GM21381 (cell line): ENCODE data around the gene SORD.

Experiments used
- ATAC-seq: cut with Tn5 transposase; IDR thresholded peaks from one replicate; pipeline ENCODE4 v1.9.1; 2021; ENCODE audit warnings: mild to moderate bottlenecking, moderate library complexity; ENCODE audit not compliant: unreplicated experiment

The SORD gene

DNA sequence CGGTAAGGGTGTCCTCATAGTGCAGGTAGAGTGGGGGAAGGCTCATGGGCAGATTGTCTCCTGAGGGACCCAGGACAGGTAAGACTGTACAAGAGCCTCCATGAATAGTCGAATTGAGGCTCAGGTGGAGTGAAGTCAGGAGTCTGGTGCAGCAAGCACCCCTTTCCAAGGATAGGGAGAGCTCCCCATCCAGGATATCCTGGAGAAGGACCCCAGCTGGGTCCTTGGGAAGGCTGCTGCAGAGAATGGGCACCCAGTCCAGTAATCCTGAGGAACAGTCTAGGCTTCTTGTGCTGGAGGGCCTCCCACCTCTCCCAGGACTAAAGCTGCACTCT is 91.7 kb downstream of the SORD start:
- no peak for ATAC-seq

DNA sequence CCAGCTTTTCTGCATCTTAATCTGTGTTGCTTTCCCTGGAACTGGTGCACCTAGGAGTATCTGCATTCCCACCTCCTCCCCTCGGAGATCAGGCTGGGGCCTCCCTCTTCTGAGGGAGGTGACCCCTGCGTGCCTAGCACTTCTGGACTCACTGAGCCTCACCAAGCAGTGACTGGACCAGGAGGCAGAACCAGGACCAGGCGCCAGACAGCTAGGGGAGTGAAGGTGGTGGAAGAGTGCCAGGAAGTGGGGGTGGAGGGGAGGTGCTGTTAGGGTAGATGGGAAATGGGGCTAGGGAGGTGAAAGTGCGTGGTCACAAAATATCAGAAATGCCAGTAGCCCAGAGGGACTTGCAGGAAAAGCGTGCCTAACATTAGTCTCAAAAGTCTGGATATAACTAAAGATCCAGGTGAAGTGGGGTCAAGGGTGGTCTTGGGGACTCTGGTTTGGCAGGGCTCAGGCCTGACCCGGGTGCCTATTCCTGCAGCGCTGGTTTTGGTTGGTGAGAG is 92.4 kb downstream of the SORD start:
- ATAC-seq: no peak

DNA sequence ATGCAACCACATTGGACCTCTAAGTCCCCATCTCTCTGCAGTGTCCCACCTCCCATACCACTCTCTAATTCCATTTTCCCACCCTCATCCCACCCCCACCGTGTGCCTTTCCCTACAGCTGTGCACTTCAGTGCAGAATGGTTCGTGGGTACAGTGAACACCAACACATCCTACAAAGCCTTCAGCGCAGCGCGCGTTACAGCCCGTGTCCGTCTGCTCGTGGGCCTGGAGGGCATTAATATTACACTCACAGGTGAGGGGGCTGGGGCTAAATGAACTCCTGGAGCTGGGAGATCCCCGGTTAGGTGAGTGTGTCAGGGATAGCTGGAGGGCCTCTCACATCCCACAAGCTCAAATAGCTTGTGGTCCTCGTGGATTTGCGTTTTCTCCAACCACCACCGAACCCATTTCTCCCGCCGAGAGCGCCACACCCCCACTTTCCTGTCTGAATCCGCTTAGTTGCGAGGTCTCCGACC is 93.0 kb downstream of the SORD start:
- no peak for ATAC-seq

DNA sequence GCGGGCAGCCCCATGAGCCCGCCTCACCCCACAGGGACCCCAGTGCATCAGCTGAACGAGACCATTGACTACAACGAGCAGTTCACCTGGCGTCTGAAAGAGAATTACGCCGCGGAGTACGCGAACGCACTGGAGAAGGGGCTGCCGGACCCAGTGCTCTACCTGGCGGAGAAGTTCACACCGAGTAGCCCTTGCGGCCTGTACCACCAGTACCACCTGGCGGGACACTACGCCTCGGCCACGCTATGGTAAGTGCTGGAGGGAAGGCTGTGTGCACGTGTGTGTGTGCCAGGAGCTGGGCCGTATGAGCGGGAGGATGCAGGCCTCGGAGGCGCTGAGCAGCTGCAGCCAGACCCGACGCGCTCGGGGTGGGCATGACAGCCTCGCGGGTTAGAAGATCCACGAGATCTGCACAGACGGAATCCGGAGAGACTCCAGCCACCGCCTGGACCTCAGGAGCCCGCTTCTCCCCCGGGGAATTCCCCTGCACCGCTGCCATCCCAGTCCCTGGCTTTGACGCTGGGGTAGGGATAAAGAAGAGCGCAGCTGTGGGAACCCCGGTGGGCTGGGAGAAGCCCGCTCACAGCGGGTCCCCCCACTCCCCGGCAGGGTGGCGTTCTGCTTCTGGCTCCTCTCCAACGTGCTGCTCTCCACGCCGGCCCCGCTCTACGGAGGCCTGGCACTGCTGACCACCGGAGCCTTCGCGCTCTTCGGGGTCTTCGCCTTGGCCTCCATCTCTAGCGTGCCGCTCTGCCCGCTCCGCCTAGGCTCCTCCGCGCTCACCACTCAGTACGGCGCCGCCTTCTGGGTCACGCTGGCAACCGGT is 93.7 kb downstream of the SORD start:
- no peak for ATAC-seq

DNA sequence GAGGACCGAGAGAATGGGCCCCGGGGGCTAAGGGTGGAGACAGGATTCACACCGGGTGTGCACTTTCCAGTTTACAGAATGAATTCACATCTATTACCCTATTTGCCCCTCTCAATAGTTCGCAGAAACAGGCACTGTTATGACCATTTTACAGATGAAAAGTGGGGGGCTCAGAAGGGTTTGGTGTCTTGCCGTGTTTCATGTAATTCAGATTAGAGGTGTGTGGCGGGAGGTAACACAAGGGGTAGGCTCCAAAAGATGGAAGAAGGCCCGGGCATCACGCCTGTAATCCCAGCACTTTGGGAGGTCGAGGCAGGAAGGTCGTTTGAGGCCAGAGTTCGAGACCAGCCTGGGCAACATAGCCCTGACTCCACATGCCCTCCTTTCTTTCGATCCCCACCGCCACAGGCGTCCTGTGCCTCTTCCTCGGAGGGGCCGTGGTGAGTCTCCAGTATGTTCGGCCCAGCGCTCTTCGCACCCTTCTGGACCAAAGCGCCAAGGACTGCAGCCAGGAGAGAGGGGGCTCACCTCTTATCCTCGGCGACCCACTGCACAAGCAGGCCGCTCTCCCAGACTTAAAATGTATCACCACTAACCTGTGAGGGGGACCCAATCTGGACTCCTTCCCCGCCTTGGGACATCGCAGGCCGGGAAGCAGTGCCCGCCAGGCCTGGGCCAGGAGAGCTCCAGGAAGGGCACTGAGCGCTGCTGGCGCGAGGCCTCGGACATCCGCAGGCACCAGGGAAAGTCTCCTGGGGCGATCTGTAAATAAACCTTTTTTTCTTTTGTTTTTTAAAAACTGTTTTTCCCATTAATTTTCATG is 94.5 kb downstream of the SORD start:
- no peak for ATAC-seq

DNA sequence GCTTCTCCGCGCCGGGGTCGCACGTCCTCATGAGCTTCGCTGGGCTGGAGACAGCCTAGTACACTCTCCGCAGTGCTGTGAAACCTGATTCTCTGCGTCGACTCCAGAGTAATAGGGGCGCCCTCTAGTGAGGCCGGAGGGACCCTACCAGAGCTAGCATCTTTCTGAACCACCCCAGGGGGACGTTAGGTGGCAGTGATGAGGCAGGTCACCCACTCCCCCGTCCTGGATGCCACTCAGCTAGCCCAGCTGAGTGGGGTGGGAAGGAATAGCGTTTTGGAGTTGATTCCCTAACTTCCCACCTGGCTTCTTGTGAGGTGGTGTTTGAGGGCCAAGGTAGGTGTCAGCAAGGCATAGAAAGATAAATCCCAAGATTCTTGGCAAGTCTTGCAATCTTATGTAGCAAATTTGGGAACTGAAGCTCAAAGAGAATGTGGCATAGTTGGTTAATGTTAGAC is 95.2 kb downstream of the SORD start:
- peak; percentile 88 for ATAC-seq

DNA sequence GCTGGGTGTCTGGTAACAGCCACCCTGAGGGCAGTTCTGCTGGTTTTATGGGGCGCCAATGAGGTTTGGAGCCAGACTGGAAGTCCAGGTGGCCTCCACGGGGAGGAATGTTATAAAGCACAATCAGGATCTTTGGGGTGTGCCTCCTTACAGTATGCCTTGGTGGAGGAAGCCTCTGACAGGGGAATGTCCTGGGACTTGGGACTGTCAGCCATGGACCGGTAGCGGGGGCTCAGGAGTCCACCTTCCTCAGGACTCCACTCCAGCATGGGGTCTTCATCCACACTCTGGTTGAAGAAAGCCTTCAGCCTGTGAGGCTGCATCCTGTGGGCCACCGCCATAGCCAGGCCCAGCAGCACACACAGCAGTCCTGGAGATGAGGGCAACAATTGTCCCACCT is 96.0 kb downstream of the SORD start:
- ATAC-seq: no peak

DNA sequence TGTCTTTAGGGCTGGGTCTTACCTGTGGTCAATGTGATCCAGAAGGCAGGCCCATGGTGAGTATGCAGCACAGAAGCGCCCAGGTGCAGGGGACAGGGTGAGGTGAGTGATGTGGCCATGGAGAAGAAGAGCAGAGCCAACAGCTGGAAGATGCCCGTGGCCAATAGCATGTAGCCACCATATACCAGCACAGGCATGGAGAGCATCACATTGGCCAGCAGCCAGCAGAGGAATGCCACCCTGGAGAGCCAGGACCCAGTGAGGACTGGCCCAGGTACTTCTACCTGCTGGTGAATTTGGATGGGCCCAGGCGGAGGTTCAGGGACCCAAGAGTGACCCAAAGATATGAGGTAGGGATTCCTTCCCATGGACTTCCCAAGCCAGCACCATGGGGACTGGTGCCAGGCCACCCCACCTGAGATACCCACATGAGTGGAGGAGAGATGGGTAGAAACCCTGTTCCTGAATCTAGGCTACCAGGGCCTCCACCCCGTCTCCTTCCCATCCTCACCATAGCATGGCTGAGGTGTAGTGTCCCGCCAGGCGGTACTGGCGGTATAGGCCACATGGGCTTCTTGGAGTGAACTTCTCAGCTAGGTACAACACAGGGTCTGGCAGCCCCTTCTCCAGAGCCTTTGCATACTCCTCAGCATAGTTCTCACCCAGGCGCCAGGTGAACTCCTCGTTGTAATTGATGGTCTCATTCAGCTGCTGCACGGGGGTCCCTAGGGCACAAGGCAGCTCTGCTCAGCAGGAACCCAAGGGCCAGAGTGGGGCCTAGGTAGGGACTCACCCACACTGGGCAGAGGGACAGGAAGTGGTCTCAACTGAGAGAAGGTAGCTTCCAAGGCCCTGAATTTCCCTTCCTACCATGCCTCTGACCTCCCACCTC is 97.3 kb downstream of the SORD start:
- no peak for ATAC-seq

DNA sequence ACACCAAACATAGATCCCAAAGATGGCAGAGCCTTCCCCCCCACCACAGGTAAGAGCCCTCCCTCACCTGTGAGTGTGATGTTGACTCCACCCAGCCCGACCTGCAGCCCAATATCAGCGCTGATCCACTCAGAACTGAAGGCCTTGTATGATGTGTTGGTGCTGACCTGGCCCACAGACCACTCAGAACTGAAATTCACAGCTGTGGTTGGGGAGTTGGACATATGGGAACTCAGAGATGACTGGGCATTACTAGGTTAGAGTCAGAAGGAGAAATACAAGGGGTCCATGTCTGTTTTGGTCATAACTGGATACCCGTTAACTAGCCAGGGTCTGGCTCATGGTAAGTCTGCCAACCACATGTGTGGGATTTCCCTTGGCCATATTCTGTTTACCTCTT is 98.0 kb downstream of the SORD start:
- no peak for ATAC-seq

DNA sequence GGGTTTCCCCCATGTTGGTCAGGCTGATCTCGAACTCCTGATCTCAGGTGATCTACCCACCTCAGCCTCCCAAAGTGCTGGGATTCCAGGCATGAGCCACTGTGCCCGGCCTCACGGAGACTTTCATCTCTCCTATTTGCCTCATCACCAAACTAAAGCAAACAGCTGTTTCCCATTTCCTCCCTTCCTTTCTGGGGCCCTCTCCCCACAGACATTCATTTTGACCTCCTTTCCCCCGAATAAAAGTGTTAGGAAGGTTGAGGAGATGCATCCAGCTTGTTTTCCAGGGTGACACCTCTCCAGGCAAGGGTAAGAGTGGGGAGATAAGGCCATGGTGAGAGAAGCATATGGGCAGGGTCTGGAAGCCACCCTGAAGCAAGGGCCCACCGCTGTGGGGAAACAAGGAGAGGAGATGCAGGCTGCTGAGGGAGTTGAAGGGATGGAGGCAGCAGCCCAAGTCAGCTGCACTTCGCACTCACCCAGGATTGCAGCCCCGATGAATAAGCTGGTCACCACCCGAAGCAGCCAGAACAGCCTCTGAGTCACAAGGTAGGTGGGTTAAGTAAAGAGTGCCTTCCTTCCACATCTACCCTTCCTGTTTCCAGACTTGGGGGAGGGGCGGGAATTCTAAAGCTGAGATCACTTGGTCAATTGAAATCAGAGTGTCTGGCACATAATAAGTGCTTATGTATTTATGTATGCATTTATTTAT is 98.9 kb downstream of the SORD start:
- no peak for ATAC-seq

DNA sequence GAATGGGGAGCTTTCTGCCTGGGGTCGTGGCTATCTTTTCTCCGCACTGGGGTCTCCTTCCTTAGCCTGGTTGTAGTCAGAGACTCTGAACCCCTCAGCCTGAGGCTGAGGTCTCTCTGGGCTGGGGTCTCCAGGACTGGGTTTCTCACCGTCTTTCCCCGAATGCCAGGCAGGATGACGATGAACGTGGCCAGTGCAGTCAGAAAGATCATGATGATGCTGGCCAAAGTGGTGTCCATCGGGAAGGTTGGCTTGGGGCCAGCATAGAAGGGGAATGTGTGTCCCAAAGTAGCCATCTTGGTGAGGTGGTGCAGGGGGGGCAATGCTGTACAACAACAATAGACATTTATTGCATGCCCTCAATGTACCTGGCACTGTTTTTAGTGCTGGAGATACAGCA is 99.7 kb downstream of the SORD start:
- ATAC-seq: no peak

DNA sequence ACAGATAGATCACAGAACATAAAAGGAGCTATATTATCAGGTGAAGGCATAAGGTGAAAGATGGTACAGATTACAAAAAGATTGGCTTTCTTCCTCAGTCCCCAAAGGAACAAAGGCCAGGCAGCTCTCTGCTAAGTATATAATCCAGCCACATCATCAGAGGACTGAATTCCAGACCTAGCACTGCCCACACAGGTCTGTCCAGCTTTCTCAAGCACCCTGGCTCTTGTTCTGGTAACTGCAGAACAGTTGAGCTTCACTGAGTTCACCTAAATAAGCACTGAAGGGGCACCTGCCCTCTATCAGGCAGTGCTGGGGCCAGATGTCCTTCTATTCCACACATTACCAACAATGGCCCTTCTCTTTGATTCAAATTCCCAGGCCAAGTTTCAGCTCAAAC is 100.4 kb downstream of the SORD start:
- ATAC-seq: no peak

DNA sequence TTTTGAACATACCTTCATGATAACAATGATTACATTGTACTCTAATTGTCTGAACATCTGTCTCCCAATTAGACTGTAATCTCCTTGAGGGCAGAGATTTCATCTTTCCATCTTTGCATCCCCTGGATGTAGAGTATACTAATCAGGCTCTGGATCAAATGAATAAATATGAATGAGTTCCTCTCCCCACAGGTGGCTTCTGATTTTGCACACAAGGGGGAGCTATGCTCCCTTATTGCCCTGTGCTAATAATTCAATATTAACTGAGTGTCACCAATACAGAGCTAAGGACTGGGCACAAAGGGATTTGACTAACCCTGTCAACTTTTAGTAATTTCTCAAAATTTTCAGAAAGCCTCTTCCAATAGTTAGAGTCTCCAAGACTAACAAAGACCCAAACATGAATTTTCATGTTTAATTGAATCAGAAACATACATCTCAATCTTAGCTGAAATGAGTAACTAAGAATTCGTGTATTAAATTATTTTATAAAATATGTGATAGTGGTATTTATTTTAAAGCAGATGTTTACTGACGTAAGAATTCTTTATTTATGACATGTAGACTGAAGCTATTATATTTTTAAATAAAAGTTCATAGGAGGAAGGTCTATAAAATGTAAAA is 103.7 kb downstream of the SORD start:
- ATAC-seq: no peak
